Activated CD4-positive, alpha-beta T cell treated with anti-CD3 and anti-CD28 coated beads for 1 hour (primary cell): ENCODE measurements around the gene DNAJB6.

Source experiments
- DNase-seq: peaks from one replicate; pipeline ENCODE4 v3.0.0-alpha.2; 2020

DNAJB6 gene

GRCh38 chr7:157411580-157411979, 74.8 kb downstream of the DNAJB6 start:
- no peak for DNase-seq

GRCh38 chr7:157412021-157412443, 75.2 kb downstream of the DNAJB6 start:
- DNase-seq: no peak

GRCh38 chr7:157412491-157413180, 75.8 kb downstream of the DNAJB6 start:
- DNase-seq: no peak

- DNase-seq: no peak
Measured at GRCh38 chr7:157413881-157414701, 77.3 kb downstream of the DNAJB6 start.

- no peak for DNase-seq
Measured at GRCh38 chr7:157414702-157415096, 77.9 kb downstream of the DNAJB6 start.

GRCh38 chr7:157415486-157415885, 78.7 kb downstream of the DNAJB6 start:
- DNase-seq: no peak

GRCh38 chr7:157416011-157416410, 79.2 kb downstream of the DNAJB6 start:
- DNase-seq: no peak

GRCh38 chr7:157418204-157419034, 81.6 kb downstream of the DNAJB6 start:
- no peak for DNase-seq

GRCh38 chr7:157419035-157419293, 82.2 kb downstream of the DNAJB6 start:
- no peak for DNase-seq

- DNase-seq: no peak
Measured at GRCh38 chr7:157422279-157422678, 85.5 kb downstream of the DNAJB6 start.

GRCh38 chr7:157423348-157423747, 86.5 kb downstream of the DNAJB6 start:
- no peak for DNase-seq

GRCh38 chr7:157423886-157424565, 87.2 kb downstream of the DNAJB6 start:
- no peak for DNase-seq

GRCh38 chr7:157425137-157425731, 88.4 kb downstream of the DNAJB6 start:
- no peak for DNase-seq

- DNase-seq: no peak
Measured at GRCh38 chr7:157425761-157426160, 89.0 kb downstream of the DNAJB6 start.

- no peak for DNase-seq
Measured at GRCh38 chr7:157426463-157427301, 89.9 kb downstream of the DNAJB6 start.

GRCh38 chr7:157427811-157428553, 91.2 kb downstream of the DNAJB6 start:
- DNase-seq: no peak

GRCh38 chr7:157428554-157428945, 91.7 kb downstream of the DNAJB6 start:
- DNase-seq: no peak

- no peak for DNase-seq
Measured at GRCh38 chr7:157429001-157429679, 92.3 kb downstream of the DNAJB6 start.

- DNase-seq: no peak
Measured at GRCh38 chr7:157429680-157430224, 92.9 kb downstream of the DNAJB6 start.

GRCh38 chr7:157430721-157431120, 93.9 kb downstream of the DNAJB6 start:
- DNase-seq: no peak
